Endothelial cell (in vitro differentiated cells): ENCODE measurements around the gene NEK1. TPM values are rescaled to one million over a fixed set of nuclear protein-coding genes. Genes with fewer than 3 reads are reported as not detected.
"Not testable (repeated sequence)": the region's sequence is repeated elsewhere in the genome, so short reads cannot be mapped to it uniquely, and the experiment has no call there.

Experiments
- DNase-seq: peaks from one replicate; pipeline ENCODE4 v3.0.0; 2021; ENCODE audit warnings: low spot score
- H3K27ac Mint-ChIP-seq: one replicate; pipeline ENCODE4 v1.8.0; 2021; ENCODE audit warnings: mixed read lengths, inconsistent platforms; ENCODE audit not compliant: unreplicated experiment
- H3K27me3 Mint-ChIP-seq: one replicate; pipeline ENCODE4 v1.8.0; 2021; ENCODE audit warnings: mild to moderate bottlenecking, moderate library complexity, mixed read lengths, inconsistent platforms; ENCODE audit not compliant: unreplicated experiment
- H3K36me3 Mint-ChIP-seq: one replicate; pipeline ENCODE4 v1.8.0; 2021; ENCODE audit warnings: mild to moderate bottlenecking, low read depth, mixed read lengths, inconsistent platforms; ENCODE audit not compliant: unreplicated experiment
- H3K4me1 Mint-ChIP-seq: one replicate; pipeline ENCODE4 v1.8.0; 2021; ENCODE audit warnings: mild to moderate bottlenecking, mixed read lengths, inconsistent platforms; ENCODE audit not compliant: unreplicated experiment
- H3K4me3 Mint-ChIP-seq: one replicate; pipeline ENCODE4 v1.8.0; 2021; ENCODE audit warnings: mild to moderate bottlenecking, mixed read lengths, inconsistent platforms; ENCODE audit not compliant: unreplicated experiment
- H3K9me3 Mint-ChIP-seq: one replicate; pipeline ENCODE4 v1.8.0; 2021; ENCODE audit warnings: mixed read lengths, inconsistent platforms; ENCODE audit not compliant: unreplicated experiment
- total RNA-seq: library from RNA; stranded (reverse); fragmentation: NEBNext Ultra II Directional; extraction: Animal tissue kit (Norgen Biotek cat#: 25700); gene quantifications from one replicate; pipeline ENCODE4 v1.2.1, GENCODE V29; 2021; ENCODE audit not compliant: unreplicated experiment
- TF ChIP-seq, protein P1 (sequence below): fragments of 200-600 bp; sonication (generic); IDR thresholded peaks from one replicate; pipeline ENCODE4 v1.5.0; 2021; ENCODE audit warnings: antibody characterized with exemption; ENCODE audit not compliant: unreplicated experiment

The NEK1 gene
- total RNA-seq, 1 donor from 2014 or later, result 12.5 TPM

DNA sequence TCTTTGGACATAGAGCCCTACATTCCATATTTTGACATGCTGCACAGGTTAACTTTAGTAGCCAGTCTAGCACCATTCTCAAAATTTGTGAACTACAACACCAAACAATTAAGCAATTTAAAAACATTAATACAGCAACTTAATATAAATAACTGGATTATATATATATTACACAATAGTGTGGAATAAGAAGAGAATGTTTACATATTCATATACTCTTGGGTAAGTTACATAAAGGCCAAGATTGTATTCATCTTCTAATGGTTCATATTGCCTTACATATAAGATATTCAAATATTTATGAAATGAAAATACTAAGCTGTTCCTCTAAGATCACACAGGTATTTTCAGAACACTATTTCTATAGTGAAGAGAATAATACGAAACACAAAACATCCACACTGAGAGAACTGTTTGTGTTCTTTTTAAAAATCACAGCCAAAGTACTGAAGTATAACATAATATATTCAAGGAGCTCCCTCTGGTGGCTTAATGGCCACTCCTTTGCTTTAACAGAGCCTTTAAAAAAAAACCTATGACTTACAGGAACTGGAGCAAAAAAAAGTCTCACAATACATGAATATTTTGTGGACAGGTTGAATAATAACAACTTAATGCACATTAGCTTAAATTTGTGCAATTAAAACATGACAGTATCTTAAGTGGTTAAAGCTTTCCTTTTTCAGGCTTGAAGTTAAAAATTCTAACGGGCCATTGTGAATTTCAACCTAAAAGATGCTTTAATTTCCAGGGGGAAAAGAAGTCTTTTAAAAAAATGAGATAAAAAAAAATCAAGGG lies 46.2 kb downstream of the NEK1 start:
- DNase-seq, result peak; percentile 18

GRCh38 chr4:169565606-169566005 lies 46.8 kb downstream of the NEK1 start:
- H3K27me3 Mint-ChIP-seq, result no peaks in the 10 kb centered on the region
- H3K36me3 Mint-ChIP-seq, result no peaks in the 10 kb centered on the region
- no peak overlapping the region for H3K4me3 Mint-ChIP-seq
- no peak overlapping the region for H3K27ac Mint-ChIP-seq
- H3K4me1 Mint-ChIP-seq, result peaks cover 6% of the 10 kb centered on the region
- H3K9me3 Mint-ChIP-seq, result no peaks in the 10 kb centered on the region
- TF ChIP-seq, protein P1, sequence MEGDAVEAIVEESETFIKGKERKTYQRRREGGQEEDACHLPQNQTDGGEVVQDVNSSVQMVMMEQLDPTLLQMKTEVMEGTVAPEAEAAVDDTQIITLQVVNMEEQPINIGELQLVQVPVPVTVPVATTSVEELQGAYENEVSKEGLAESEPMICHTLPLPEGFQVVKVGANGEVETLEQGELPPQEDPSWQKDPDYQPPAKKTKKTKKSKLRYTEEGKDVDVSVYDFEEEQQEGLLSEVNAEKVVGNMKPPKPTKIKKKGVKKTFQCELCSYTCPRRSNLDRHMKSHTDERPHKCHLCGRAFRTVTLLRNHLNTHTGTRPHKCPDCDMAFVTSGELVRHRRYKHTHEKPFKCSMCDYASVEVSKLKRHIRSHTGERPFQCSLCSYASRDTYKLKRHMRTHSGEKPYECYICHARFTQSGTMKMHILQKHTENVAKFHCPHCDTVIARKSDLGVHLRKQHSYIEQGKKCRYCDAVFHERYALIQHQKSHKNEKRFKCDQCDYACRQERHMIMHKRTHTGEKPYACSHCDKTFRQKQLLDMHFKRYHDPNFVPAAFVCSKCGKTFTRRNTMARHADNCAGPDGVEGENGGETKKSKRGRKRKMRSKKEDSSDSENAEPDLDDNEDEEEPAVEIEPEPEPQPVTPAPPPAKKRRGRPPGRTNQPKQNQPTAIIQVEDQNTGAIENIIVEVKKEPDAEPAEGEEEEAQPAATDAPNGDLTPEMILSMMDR, result no peak
- no peak for DNase-seq

More for the DNA sequence above, 46.2 kb downstream of the NEK1 start:
- H3K27ac Mint-ChIP-seq, result no peak overlapping the region
- H3K36me3 Mint-ChIP-seq, result peaks cover 2% of the 10 kb centered on the region
- peaks cover 1% of the 10 kb centered on the region for H3K27me3 Mint-ChIP-seq
- H3K4me1 Mint-ChIP-seq, result peaks cover under 1% of the 10 kb centered on the region
- no peaks in the 10 kb centered on the region for H3K9me3 Mint-ChIP-seq
- no peak overlapping the region for H3K4me3 Mint-ChIP-seq
- TF ChIP-seq, protein P1, result peak; percentile 42

GRCh38 chr4:169557061-169557636 lies 55.2 kb downstream of the NEK1 start:
- Mint-ChIP-seq H3K4me1 (peaks cover 19% of the 10 kb centered on the region), H3K27me3 (peaks cover 2% of the 10 kb centered on the region), H3K27ac (no peak overlapping the region), H3K9me3 (no peaks in the 10 kb centered on the region), H3K36me3 (peaks cover 14% of the 10 kb centered on the region), H3K4me3 (no peak overlapping the region)
- DNase-seq, result no peak
- TF ChIP-seq, protein P1, result no peak

- H3K4me3 Mint-ChIP-seq, DNase-seq, H3K27ac Mint-ChIP-seq, H3K4me1 Mint-ChIP-seq, H3K9me3 Mint-ChIP-seq: not testable (repeated sequence)
- peaks cover 11% of the 10 kb centered on the region for H3K27me3 Mint-ChIP-seq
- H3K36me3 Mint-ChIP-seq, result peaks cover 38% of the 10 kb centered on the region
Observed at GRCh38 chr4:169546548-169546947, 65.8 kb downstream of the NEK1 start.

- Mint-ChIP-seq H3K4me3 (no peak overlapping the region), H3K27me3 (peaks cover 5% of the 10 kb centered on the region), H3K4me1 (no peaks in the 10 kb centered on the region), H3K27ac (no peak overlapping the region), H3K9me3 (peaks cover 1% of the 10 kb centered on the region), H3K36me3 (peaks cover 2% of the 10 kb centered on the region)
- TF ChIP-seq, protein P1, result no peak
- no peak for DNase-seq
Observed at GRCh38 chr4:169540774-169541173, 71.6 kb downstream of the NEK1 start.
